GM21528 (cell line): ENCODE results near the gene FXYD4.
"Not testable (repeated sequence)": the region's sequence is repeated elsewhere in the genome, so short reads cannot be mapped to it uniquely, and the experiment has no call there.

ENCODE experiments used
- ATAC-seq: cut with Tn5 transposase; IDR thresholded peaks from one replicate; pipeline ENCODE4 v1.9.1; 2021; ENCODE audit warnings: mild to moderate bottlenecking, moderate library complexity; ENCODE audit not compliant: unreplicated experiment, low FRiP score

FXYD4 gene

DNA sequence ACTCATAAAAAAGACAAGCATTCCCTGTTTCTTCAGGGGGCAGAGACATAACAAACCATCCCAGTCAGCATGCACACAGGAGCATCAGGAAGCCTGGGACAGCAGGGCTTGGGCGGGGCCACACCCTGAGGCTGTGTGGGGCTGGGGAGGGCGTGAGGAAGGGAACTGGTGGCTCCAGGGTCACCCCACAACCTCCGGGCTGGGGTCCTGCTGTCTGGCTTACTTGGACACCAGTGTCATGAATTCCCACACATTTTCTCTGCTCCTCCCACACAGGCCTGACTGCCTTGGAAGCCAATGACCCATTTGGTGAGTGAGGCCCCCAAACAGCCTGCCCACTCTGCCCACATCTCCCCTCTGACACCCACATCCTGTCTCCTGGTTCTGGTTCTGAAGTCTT is 2.8 kb downstream of the FXYD4 start:
- ATAC-seq = no peak

DNA sequence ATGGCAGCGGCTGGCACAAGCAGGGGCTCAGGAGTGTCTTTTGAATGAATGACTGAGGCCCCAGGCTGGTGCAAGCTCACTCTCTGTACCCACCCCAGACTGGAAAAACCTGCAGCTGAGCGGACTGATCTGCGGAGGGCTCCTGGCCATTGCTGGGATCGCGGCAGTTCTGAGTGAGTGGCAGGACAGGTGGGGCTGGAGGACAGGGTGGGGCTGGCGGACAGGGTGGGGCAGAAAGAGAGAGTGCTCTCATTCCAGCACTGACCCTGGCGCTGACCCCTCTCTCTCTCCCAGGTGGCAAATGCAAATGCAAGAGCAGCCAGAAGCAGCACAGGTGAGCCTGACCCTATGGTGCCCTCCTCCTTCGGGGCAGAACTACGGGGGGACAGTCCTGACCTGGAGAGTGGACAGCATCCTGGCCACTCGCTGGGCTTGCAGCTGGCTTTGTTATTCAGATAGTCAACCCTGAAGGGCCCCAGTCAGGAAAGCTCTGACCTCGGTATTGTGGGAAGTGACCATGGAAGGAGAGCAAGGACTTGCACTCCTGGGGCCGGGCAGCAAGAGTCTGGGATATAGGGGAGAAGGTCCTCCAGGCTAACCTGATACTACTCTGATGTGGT is 4.1 kb downstream of the FXYD4 start:
- no peak for ATAC-seq

DNA sequence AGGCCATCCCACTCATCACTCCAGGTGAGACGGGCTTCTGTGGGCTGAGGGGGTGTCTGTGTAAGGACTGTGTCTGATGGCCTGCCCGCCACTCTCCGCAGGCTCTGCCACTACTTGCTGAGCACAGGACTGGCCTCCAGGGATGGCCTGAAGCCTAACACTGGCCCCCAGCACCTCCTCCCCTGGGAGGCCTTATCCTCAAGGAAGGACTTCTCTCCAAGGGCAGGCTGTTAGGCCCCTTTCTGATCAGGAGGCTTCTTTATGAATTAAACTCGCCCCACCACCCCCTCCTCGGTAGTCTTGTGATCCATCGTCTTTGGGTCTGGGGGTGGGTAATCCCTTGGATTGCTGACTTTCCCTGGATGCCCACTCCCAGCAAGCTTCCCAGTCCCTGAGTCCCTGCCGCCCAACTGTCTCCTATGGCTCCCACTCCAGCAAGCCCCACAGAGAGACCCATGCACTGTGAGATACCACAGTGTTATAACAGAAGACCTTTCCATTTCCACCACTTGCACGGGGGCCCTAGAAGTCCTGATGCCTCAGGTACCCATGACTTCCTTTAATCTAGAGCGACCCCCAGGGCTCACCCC is 4.7 kb downstream of the FXYD4 start:
- ATAC-seq = no peak

DNA sequence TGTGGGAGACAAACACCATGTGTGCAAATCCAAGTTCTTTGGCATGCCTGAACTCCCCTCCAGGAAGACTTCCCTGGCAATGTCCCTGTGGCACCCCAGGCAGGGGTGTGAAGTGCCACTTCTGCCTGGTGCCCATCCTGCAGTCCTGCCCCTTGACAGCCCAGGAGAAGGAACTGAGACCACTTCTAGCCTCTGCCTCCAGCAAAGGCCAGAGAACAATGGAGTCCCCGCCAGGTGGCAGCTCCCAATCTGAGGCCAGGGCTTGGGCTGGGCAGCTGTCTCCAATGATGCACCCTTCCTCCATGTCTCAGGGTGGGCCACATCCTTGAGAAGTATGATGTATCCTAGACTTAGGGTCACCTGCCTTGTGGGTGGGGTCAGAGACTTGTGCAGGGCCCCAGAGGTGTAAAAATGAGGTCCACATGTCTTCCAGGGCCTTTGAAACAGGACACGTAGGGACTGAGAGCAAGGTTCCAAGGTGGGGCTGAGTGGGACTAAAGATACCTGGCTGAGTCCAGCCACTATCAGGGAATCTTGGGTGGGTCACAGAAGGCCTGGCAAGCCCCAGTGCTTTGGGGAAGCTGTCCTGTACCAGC is 5.5 kb downstream of the FXYD4 start:
- ATAC-seq = no peak

DNA sequence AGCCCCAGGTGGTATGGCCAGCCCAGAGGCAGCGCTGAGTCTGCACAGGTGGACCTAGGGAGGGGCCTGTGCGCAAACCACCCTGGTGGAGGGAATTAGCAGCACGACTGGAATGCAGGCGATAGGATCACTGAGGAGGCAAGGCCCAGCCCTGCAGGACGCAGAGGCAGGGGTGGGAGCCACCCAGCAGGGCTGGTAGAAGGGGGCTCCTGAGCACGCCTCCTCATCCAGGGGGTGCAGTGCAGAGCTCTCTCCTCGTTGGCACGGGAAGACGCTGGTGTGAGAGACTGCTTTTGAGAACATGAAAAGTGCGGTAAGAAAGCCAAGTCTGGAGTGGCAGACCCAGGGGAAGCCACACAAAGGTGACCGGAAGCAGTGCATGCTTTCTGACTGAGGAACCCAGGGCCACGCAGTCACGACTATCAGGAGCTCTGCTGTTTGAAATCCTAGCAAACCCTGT is 6.0 kb downstream of the FXYD4 start:
- no peak for ATAC-seq

DNA sequence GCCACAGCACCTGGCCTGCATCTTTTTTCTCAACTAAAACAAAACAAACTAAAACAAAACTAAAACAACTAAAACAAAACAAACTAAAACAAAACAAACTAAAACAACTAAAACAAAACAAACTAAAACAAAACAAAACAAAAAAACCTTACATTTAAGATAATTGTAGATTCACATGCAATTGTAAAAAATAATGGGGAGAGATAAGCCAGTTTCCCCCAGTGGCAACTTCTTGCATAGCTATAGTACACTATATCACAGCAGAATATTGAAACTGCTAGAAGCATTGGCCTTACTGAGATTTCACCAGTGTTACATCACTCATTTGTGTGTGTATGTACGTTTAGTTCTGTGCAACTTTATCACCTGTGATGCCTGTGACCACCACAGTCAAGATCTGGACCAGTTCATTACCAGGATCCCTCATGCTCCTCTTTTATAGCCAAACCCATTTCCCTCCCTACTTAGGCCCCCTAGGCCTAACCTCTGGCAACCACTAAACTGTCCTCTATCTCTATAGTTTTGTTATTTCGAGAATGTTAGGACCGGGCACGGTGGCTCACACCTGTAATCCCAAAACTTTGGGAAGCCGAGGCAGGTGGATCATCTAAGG is 9.3 kb downstream of the FXYD4 start:
- no peak for ATAC-seq

DNA sequence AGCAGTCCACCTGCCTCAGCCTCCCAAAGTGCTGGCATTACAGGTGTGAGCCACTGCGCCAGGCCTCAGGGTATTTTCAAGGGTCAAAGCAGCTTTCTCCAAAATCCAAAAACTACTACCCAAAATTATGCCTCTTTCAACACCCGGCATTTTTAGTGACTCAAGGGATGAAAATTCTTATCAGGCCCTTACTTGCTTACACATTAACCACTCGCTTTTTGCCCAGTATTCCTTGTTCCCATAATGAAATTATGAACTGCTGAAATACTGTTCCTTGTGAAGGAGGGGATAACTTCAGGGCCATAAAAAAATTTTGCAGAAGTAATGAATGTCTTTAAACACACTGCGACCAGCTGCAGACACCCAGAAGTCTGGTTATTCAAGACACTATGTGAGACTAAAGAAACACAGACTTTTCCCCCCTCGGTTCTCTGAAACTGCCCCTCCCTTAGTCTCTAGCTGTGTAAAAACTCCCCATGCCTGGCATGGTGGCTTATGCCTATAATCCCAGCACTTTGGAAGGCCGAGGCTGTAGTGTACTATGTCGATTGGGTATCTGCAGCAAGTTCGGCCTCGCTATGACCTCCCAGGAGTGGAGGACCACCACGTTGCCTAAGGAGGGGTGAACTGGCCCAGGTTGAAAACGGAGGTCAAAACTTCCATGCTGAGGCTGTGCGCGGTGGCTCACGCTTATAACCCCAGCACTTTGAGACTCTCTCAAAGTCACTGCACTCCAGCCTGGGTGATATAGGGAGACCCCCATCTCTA is 12.0 kb downstream of the FXYD4 start:
- no peak for ATAC-seq

DNA sequence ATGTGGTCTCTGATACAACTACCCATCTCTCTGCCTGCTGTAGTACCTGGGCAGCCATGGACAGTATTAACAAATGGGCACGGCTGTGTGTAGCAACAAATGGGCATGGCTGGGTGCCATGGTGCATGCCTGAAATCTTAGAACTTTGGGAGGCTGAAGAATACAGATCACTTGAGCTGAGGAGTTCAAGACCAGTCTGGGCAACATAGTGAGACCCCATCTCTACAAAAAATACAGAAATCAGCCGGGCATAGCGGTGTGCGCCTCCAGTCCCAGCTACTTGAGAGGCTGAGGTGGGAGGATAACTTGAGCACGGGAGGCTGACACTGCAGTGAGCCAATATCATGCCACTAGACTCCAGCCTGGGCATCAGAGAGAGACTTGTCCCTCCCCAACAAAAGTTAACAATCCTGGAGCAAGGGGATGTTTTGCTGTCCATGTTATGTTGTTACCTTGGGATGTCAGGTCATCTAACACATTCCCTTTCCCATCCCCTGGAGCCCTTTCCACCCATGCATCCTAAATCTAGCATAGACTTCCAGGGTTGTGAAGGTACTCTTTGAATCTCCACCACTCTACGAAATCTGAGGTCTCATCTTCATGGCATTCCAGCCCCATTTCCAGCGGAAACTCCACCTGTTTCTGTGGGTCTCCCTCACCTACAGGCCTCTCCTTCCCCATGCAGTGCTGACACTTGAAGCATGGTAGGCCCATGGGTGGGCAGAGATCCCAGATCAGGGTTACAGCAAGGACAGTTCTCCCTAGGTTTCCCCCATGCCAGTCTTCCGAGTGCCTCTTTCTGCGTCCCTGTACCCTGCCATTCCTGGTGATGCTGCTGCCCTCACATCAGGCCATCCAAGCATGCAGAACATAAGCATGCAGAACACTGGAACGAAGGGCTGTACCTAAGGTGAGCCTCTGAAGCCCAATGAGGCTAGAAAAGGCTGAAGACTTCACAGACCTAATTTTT is 13.1 kb downstream of the FXYD4 start:
- no peak for ATAC-seq

DNA sequence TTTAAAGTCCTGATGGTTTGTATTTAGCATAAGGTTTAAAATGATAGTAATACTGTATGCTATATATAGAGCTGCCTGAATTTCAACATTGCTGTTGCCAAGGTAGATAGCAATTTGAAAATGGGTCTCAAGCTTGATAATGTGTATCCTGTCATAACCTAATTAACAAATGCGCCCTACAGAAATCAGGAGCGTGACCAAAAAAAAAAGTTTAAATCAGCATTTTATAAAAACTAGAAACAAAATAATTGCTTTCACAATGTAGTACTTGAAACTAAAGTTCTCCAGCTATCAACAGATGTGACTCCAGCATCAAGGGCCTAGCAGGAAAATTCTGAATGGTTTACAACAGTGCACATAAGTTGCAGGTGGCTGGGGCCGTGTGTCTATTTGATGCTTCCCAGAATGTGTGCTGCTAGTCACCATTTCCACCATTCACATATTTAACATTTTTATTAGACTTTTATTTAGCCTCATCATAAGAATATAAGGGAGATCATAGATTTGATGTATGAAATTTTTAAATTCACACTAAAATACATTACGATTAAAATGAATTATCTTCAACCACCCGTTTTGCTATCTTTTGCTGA is 14.1 kb downstream of the FXYD4 start:
- no peak for ATAC-seq

DNA sequence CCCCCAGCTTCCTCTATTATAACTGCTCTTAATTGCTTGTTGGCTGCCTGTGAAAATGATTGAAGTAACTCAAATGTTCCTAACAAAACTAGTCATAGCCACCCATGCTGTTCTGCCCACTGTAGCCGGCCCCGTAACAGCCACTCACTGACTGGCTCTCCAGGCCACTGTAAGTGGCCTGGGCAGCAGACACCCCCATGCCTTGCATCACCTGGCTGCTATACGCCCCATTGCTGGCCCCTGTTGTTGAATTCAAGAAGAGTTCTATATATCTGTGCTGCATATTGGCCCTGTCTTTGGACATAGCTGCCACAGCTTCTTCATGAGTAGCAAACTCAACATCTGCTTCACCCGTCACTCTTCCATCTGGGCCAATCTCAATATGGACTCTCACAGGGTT is 15.1 kb downstream of the FXYD4 start:
- ATAC-seq = no peak

DNA sequence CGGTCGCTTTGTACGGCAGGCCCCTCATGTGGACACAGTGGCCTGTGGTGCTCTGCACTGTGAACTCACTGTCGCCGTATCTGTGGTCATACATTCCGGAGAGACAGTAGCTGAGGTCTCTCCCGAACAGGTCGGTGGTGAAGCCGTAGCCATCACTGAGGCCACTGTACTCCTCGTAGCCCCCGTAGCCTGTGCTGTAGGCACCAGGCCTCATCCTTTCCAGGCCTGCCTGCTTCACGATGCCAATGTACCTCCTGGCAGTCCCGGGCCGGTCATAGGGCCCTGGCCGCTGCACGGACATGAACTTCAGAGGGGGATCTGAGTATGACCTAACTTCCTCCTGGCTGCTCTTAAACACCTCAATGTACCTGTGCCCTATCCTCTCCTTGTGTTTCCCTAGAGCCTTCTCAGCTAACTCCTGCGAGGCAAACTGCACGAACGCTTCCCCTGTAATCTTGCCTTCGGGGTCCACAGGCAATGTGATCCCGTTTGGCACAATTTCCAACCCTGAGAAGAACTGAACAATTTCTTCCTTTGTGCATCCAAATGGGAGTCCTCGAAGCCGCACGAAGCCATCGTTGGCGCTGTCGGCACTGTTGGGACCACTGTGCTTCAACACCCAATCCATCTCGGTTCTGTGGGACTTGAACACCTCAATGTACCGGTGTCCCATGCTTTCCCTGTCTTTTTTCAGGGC is 15.7 kb downstream of the FXYD4 start:
- no peak for ATAC-seq

DNA sequence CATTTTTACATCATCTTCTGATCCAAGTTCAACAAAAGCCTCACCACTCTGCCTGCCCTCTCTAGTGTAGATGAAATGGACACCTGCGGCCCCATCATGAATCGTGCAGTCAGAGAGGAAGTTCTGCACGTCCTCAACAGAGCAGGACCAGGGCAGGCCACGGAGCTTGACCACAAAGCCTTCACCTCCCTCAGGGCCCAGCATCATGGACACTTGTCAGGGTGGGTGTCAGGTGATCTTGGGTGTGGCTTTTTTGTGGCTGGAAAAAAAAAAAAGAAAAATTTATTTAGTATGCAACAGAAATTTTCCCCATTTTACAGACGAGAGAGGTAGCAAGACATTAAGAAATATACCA is 16.2 kb downstream of the FXYD4 start:
- ATAC-seq = no peak

DNA sequence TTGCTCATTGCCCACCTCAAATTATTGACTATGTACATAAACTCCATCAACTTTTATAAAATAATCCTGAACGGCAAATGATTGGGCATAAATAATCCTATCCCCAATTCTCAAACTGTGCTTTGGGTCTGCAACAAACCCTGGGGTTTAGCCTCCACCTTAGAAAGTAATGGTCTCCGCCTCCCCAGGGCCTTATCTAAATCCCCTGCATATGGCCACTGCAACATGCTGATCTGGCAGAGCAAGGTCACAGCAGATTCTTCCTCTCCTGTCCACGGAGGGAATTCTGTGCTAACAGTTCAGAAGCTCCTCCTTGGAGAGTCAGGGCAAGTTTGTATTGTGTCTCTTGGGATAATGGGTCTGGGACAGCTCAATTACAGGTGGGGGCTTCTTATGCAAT is 18.4 kb downstream of the FXYD4 start:
- no peak for ATAC-seq

DNA sequence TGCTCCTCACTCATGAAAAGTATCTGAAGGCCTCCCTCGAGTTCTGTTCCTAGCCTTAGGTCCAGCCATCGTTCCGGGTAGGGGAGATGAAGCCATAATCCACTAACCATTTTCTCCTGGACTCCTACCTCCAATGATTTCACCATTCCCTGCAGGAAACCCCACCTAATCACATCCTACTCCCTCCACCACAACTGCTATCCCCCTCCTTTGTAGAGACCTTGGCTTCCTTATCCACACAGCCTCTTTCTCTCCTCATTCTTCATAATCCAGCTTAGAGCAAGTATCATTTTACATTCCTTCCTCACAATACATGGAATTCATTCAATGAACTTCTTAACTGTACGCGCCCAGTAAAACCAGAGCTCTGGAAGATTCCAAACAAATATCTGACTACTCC is 18.9 kb downstream of the FXYD4 start:
- no peak for ATAC-seq

DNA sequence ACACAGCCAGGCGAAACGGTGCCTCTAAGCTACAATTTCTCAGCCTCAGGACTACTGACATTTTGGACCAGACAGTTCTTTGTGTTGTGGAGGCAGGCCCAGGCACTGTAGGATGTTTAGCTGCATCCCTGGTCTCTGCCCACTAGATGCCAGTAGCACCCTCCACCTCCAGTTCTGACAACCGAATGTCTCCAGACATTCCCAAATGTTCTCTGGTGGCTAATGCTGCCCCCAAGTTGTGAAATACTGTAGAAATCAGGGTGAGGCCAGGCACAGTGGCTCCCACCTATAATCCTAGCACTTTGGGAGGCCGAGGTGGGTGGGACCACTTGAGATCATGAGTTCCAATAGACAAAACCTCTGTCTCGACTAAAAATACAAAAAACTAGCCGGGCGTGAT is 19.3 kb downstream of the FXYD4 start:
- no peak for ATAC-seq

DNA sequence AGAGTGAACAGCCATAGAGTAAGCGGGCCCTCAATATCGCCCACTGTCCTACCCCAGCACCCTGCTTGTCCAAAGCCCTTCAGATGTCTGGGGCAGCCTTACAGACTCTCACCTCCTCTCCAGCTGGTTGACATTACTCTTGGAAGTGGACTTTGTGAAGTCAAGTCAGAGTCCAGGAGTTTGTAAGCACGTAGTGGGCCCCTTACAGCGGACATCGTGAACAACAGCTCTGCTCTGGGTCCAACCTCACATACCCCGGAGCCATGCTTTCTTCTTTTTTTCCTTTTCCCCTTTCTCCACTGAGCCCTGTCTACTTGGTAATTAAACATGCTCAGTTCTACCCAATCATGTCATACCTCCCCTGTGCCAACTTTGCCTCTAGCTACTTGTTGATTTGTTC is 20.1 kb downstream of the FXYD4 start:
- no peak for ATAC-seq

DNA sequence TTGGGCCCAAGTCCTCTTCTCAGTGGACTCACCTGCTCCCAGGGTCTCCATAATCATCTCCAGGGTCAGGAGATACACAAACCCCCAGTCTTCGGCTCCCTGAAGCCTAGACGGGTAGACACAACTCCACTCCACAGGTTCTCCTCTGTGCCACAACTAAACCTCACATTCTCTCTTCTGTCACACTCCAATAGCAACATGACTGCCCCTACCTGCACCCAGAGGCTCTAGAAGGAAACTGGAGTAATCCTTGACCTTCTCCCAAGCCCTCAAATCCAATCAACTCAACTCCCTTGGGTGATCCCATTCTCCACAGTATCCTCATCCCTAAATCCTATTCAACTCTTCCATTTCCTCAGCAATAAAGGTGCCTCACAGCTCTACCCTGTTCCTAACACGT is 21.3 kb downstream of the FXYD4 start:
- no peak for ATAC-seq

DNA sequence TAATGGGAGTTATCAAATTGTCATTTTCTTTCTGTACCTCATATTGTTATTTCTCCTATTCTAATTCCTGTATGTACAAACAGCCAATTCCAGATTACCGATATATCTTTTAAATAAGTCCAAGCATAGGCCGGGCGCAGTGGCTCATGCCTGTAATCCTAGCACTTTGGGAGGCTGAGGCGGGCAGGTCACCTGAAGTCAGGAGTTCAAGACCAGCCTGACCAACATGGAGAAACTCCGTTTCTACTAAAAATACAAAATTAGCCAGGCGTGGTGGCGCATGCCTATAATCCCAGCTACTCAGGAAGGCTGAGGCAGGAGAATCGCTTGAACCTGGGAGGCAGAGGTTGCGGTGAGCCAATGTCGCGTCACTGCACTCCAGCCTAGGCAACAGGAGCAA is 21.8 kb downstream of the FXYD4 start:
- ATAC-seq = not testable (repeated sequence)
